Activated CD4-positive, alpha-beta T cell treated with anti-CD3 and anti-CD28 coated beads, Interleukin-2, amount 10 ng/mL, durations not matched to agents 7 days and 5 days (primary cell): ENCODE results near the gene ZCCHC14. TPM values are rescaled to one million over a fixed set of nuclear protein-coding genes. Genes with fewer than 3 reads are reported as not detected.

Experiments
- total RNA-seq, 2 experiments: library from RNA; stranded (reverse); gene quantifications; one replicate each; pipeline ENCODE4 v1.2.3, GENCODE V29; 2021

ZCCHC14 gene
- total RNA-seq, 2 experiments from 2014 or later = 7.6 to 7.9 TPM

Other genes starting within 250 kb of the ZCCHC14 start
- 1 to 10 TPM; 7.3 to 9.2 TPM for gene C16orf95, start 175.6 kb downstream of the ZCCHC14 start, total RNA-seq
- gene FBXO31, start 109.2 kb downstream of the ZCCHC14 start, total RNA-seq = 10 to 100 TPM; 27.4 to 30.6 TPM
- 10 to 100 TPM; 50.5 to 55.4 TPM for gene MAP1LC3B, start 100.7 kb downstream of the ZCCHC14 start, total RNA-seq
- not detected for gene JPH3, start 109.5 kb upstream of the ZCCHC14 start, total RNA-seq